ENCODE data around the gene PPP2R5E. TPM values are rescaled to one million over a fixed set of nuclear protein-coding genes. Genes with fewer than 3 reads are reported as not detected.

PPP2R5E gene
- polyA plus RNA-seq, 3 donors: 39.7 to 42.0 (median 42.0) TPM

GRCh38 chr14:63436286-63437098 lies 106.7 kb downstream of the PPP2R5E start:
- no peak for DNase-seq (ENCODE audit: low read depth in 3 of 3, low spot score in 2 of 3)

- no peak for DNase-seq (ENCODE audit: low read depth in 3 of 3, low spot score in 2 of 3)
Measured at GRCh38 chr14:63435838-63436237, 107.3 kb downstream of the PPP2R5E start.

- DNase-seq (ENCODE audit: low read depth in 3 of 3, low spot score in 2 of 3): no peak
Measured at GRCh38 chr14:63435204-63435603, 108.0 kb downstream of the PPP2R5E start.

GRCh38 chr14:63432888-63433552 lies 110.2 kb downstream of the PPP2R5E start:
- DNase-seq (ENCODE audit: low read depth in 3 of 3, low spot score in 2 of 3): no peak

GRCh38 chr14:63432228-63432627 lies 110.9 kb downstream of the PPP2R5E start:
- DNase-seq (ENCODE audit: low read depth in 3 of 3, low spot score in 2 of 3): no peak

GRCh38 chr14:63431466-63431865 lies 111.7 kb downstream of the PPP2R5E start:
- no peak for DNase-seq (ENCODE audit: low read depth in 3 of 3, low spot score in 2 of 3)

GRCh38 chr14:63428486-63428885 lies 114.7 kb downstream of the PPP2R5E start:
- no peak for DNase-seq (ENCODE audit: low read depth in 3 of 3, low spot score in 2 of 3)

- DNase-seq (ENCODE audit: low read depth in 3 of 3, low spot score in 2 of 3): no peak
Measured at GRCh38 chr14:63426838-63427352, 116.3 kb downstream of the PPP2R5E start.

- DNase-seq (ENCODE audit: low read depth in 3 of 3, low spot score in 2 of 3): no peak
Measured at GRCh38 chr14:63423889-63424288, 119.3 kb downstream of the PPP2R5E start.

GRCh38 chr14:63423381-63423780 lies 119.8 kb downstream of the PPP2R5E start:
- no peak for DNase-seq (ENCODE audit: low read depth in 3 of 3, low spot score in 2 of 3)

- DNase-seq (ENCODE audit: low read depth in 3 of 3, low spot score in 2 of 3): no peak
Measured at GRCh38 chr14:63421919-63422318, 121.3 kb downstream of the PPP2R5E start.

GRCh38 chr14:63421226-63421625 lies 122.0 kb downstream of the PPP2R5E start:
- no peak for DNase-seq (ENCODE audit: low read depth in 3 of 3, low spot score in 2 of 3)

GRCh38 chr14:63418020-63418419 lies 125.2 kb downstream of the PPP2R5E start:
- DNase-seq (ENCODE audit: low read depth in 3 of 3, low spot score in 2 of 3): no peak

- DNase-seq (ENCODE audit: low read depth in 3 of 3, low spot score in 2 of 3): no peak
Measured at GRCh38 chr14:63413009-63413408, 130.2 kb downstream of the PPP2R5E start.

GRCh38 chr14:63406333-63406732 lies 136.8 kb downstream of the PPP2R5E start:
- DNase-seq (ENCODE audit: low read depth in 3 of 3, low spot score in 2 of 3): no peak

GRCh38 chr14:63405715-63406114 lies 137.5 kb downstream of the PPP2R5E start:
- DNase-seq (ENCODE audit: low read depth in 3 of 3, low spot score in 2 of 3): no peak

- no peak for DNase-seq (ENCODE audit: low read depth in 3 of 3, low spot score in 2 of 3)
Measured at GRCh38 chr14:63404906-63405305, 138.3 kb downstream of the PPP2R5E start.

GRCh38 chr14:63401646-63402045 lies 141.5 kb downstream of the PPP2R5E start:
- DNase-seq (ENCODE audit: low read depth in 3 of 3, low spot score in 2 of 3): no peak

GRCh38 chr14:63398952-63399351 lies 144.2 kb downstream of the PPP2R5E start:
- no peak for DNase-seq (ENCODE audit: low read depth in 3 of 3, low spot score in 2 of 3)

- DNase-seq (ENCODE audit: low read depth in 3 of 3, low spot score in 2 of 3): no peak
Measured at GRCh38 chr14:63394841-63395240, 148.3 kb downstream of the PPP2R5E start.

GRCh38 chr14:63394432-63394831 lies 148.7 kb downstream of the PPP2R5E start:
- no peak for DNase-seq (ENCODE audit: low read depth in 3 of 3, low spot score in 2 of 3)

- no peak for DNase-seq (ENCODE audit: low read depth in 3 of 3, low spot score in 2 of 3)
Measured at GRCh38 chr14:63393012-63393411, 150.2 kb downstream of the PPP2R5E start.

Measured in right renal cortex interstitium (tissue), 3 donors.